Esophagus muscularis mucosa (tissue), 4 donors: ENCODE measurements around the gene TMEM100.

Experiments used
- EP300 ChIP-seq: sonication (generic); formaldehyde crosslinking; IDR thresholded peaks from one replicate; pipeline ENCODE4 v1.6.1; 2017; ENCODE audit warnings: antibody characterized with exemption
- POLR2A ChIP-seq: fragments of 450-650 bp; IDR thresholded peaks from one replicate; pipeline ENCODE4 v1.6.1; 2017; ENCODE audit warnings: antibody characterized with exemption, moderate library complexity, mild to moderate bottlenecking, low read depth
- POLR2AphosphoS5 ChIP-seq, 2 donors: sonication (generic); formaldehyde crosslinking; IDR thresholded peaks; one replicate each; pipeline ENCODE4 v1.6.1; 2017; ENCODE audit warnings: antibody characterized with exemption in 2 of 2
- TF ChIP-seq, protein P1 (sequence below), 3 experiments: fragments of 200-600 bp in 2 of 3; fragments of 450-650 bp in 1 of 3; sonication (generic) in 2 of 3; IDR thresholded peaks; one replicate each; pipeline ENCODE4 v1.5.1; 2017 to 2019; ENCODE audit warnings: antibody characterized with exemption in 3 of 3, mild to moderate bottlenecking in 2 of 3, moderate library complexity in 1 of 3

DNA sequence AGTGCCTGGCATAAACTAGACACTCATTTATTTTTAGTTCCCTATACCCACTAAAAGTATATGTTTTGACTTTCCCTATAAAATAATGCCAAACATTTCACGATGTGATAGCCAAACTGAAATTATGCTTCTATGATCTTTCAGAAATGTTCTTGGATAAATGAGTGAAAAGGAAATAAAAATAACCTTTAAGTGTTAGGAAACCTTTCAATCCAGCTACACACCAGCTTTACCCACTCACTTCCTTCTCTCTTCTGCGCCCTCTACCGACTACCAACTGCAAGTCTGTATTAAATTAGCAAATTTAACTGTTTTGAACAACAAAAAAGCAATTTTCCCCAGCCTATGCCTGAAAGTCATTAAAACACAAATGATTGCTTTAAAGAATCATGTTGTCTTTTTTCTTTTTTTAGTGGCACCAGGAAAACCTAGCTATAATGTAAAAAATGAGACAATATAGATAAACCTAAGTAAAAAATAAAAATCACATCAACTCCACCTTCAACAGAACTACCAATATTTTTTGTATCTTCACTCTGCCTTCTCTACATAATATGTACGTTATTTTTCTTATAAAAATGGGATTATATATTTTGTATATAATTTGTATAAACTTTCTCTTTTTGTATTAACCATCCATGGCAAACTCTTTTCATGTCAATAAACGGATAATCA lies 13.2 kb upstream of the TMEM100 start:
- TF ChIP-seq POLR2A (no peak), POLR2AphosphoS5 (IDR thresholded peaks at IDR 0.05) (no peak), EP300 (no peak)
- TF ChIP-seq, protein P1, sequence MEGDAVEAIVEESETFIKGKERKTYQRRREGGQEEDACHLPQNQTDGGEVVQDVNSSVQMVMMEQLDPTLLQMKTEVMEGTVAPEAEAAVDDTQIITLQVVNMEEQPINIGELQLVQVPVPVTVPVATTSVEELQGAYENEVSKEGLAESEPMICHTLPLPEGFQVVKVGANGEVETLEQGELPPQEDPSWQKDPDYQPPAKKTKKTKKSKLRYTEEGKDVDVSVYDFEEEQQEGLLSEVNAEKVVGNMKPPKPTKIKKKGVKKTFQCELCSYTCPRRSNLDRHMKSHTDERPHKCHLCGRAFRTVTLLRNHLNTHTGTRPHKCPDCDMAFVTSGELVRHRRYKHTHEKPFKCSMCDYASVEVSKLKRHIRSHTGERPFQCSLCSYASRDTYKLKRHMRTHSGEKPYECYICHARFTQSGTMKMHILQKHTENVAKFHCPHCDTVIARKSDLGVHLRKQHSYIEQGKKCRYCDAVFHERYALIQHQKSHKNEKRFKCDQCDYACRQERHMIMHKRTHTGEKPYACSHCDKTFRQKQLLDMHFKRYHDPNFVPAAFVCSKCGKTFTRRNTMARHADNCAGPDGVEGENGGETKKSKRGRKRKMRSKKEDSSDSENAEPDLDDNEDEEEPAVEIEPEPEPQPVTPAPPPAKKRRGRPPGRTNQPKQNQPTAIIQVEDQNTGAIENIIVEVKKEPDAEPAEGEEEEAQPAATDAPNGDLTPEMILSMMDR (IDR thresholded peaks at IDR 0.05), result peak; percentile 54 to 75 (median 63)
